K562 (cell line): Measurements from ENCODE around the gene NT5DC4. TPM values are rescaled to one million over a fixed set of nuclear protein-coding genes. Genes with fewer than 3 reads are reported as not detected.

ENCODE experiments used
- CBFA2T2 ChIP-seq: fragments of 450-650 bp; conservative IDR thresholded peaks from 2 replicates; pipeline ENCODE4 v1.6.1; 2017; ENCODE audit warnings: mild to moderate bottlenecking
- GTF2F1 ChIP-seq: IDR thresholded peaks from 2 replicates; pipeline ENCODE4 v1.6.1; 2011; ENCODE audit warnings: low read depth, low read length, improper control_type of control experiment
- RBM14 ChIP-seq: fragments of 200-400 bp; formaldehyde crosslinking; IDR thresholded peaks from 2 replicates; pipeline ENCODE4 v1.6.1; 2018; ENCODE audit warnings: low read depth, mild to moderate bottlenecking, low read length, moderate library complexity, borderline replicate concordance; ENCODE audit not compliant: insufficient read depth
- RHOXF2B ChIP-seq: fragments of 250-450 bp; sonication (Bioruptor Pico); conservative IDR thresholded peaks from 2 replicates; pipeline ENCODE4 v1.5.1; 2021
- RREB1 ChIP-seq: fragments of 250-450 bp; sonication (Bioruptor Pico); IDR thresholded peaks from 2 replicates; pipeline ENCODE4 v1.4.0; 2020
- TCFL5 ChIP-seq: fragments of 250-450 bp; sonication (Bioruptor Pico); conservative IDR thresholded peaks from 2 replicates; pipeline ENCODE4 v1.6.1; 2021; ENCODE audit warnings: mild to moderate bottlenecking, moderate library complexity, matching md5 sums
- TFAM ChIP-seq: fragments of 250-450 bp; sonication (Bioruptor Pico); conservative IDR thresholded peaks from 2 replicates; pipeline ENCODE4 v1.5.0; 2021; ENCODE audit warnings: mild to moderate bottlenecking, moderate library complexity
- THAP7 ChIP-seq: fragments of 250-450 bp; sonication (Bioruptor Pico); IDR thresholded peaks from 2 replicates; pipeline ENCODE4 v1.5.0; 2021
- ZNF695 ChIP-seq: fragments of 450-650 bp; formaldehyde crosslinking; IDR thresholded peaks from 2 replicates; pipeline ENCODE4 v1.4.0; 2020; ENCODE audit warnings: mild to moderate bottlenecking, moderate library complexity
- ZNF778 ChIP-seq: fragments of 450-650 bp; formaldehyde crosslinking; IDR thresholded peaks from 2 replicates; pipeline ENCODE4 v1.4.0; 2020; ENCODE audit warnings: mild to moderate bottlenecking, moderate library complexity
- polyA plus RNA-seq, 8 experiments: library from polyadenylated mRNA; depleted of rRNA in 4 of 8; stranded (reverse) in 5 of 8; unstranded in 3 of 8; fragments of >200 nt; fragmentation: Nextera tagmentation in 2 of 8; fragmentation: Illumina TruSeq in 1 of 8; extraction: Ambion mirVana in 2 of 8; extraction: Trizol in 1 of 8; gene quantifications; 2 replicates each; pipeline versions ENCODE4 v1.2.1 to v1.2.3, GENCODE V29; 2011 to 2014; ENCODE audit warnings: inconsistent platforms in 1 of 8, missing spikeins in 1 of 8
- total RNA-seq, 7 experiments: library from RNA; depleted of rRNA in 6 of 7; stranded (reverse); fragments of >200 nt in 6 of 7; fragmentation: Illumina TruSeq in 2 of 7; extraction: Trizol in 2 of 7; gene quantifications; 2 replicates each; pipeline versions ENCODE4 v1.2.1 to v1.2.3, GENCODE V29; 2011 to 2021; ENCODE audit warnings: low replicate concordance in 1 of 7
- TF ChIP-seq, protein P1 (sequence below), 3 experiments: fragments of 200-800 bp in 1 of 3; fragments of 250-450 bp in 1 of 3; fragments of 450-650 bp in 1 of 3; sonication (Bioruptor Pico) in 1 of 3; sonication (Bioruptor generic) in 1 of 3; formaldehyde crosslinking in 1 of 3; IDR thresholded peaks; 2 replicates each; pipeline versions ENCODE4 v1.6.1 to v1.8.0; 2016 to 2022; ENCODE audit warnings: mild to moderate bottlenecking in 2 of 3, missing genetic modification characterization in 2 of 3, missing compliant biosample characterization in 1 of 3, moderate library complexity in 1 of 3
- TF ChIP-seq, protein P2 (sequence below): sonication (generic); formaldehyde crosslinking; IDR thresholded peaks from 2 replicates; pipeline ENCODE4 v1.9.0; 2022; ENCODE audit warnings: mild to moderate bottlenecking, missing genetic modification reagents
- TF ChIP-seq, protein P3 (sequence below): sonication (generic); formaldehyde crosslinking; IDR thresholded peaks from 2 replicates; pipeline ENCODE4 v1.8.0; 2022; ENCODE audit warnings: missing genetic modification reagents, mild to moderate bottlenecking, moderate library complexity, borderline replicate concordance

Gene NT5DC4
- total and polyA plus RNA-seq, 9 of the 15 experiments (the other 6 are each of a cell fraction or from before 2014, with no cell fraction given), result 0.44 to 6.9 (median 2.5) TPM

- TF ChIP-seq, protein P1, sequence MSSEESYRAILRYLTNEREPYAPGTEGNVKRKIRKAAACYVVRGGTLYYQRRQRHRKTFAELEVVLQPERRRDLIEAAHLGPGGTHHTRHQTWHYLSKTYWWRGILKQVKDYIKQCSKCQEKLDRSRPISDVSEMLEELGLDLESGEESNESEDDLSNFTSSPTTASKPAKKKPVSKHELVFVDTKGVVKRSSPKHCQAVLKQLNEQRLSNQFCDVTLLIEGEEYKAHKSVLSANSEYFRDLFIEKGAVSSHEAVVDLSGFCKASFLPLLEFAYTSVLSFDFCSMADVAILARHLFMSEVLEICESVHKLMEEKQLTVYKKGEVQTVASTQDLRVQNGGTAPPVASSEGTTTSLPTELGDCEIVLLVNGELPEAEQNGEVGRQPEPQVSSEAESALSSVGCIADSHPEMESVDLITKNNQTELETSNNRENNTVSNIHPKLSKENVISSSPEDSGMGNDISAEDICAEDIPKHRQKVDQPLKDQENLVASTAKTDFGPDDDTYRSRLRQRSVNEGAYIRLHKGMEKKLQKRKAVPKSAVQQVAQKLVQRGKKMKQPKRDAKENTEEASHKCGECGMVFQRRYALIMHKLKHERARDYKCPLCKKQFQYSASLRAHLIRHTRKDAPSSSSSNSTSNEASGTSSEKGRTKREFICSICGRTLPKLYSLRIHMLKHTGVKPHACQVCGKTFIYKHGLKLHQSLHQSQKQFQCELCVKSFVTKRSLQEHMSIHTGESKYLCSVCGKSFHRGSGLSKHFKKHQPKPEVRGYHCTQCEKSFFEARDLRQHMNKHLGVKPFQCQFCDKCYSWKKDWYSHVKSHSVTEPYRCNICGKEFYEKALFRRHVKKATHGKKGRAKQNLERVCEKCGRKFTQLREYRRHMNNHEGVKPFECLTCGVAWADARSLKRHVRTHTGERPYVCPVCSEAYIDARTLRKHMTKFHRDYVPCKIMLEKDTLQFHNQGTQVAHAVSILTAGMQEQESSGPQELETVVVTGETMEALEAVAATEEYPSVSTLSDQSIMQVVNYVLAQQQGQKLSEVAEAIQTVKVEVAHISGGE (CRISPR knock-in tag; IDR thresholded peaks at IDR 0.05), result peak in 1 of 3 experiments; percentile 72; a peak in 2 of 6 replicates
- TF ChIP-seq CBFA2T2, result peak; percentile 93
- TF ChIP-seq, protein P2, sequence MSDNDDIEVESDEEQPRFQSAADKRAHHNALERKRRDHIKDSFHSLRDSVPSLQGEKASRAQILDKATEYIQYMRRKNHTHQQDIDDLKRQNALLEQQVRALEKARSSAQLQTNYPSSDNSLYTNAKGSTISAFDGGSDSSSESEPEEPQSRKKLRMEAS (CRISPR knock-in tag), result no peak
- TF ChIP-seq ZNF695, result no peak
- no peak for TF ChIP-seq TCFL5 (CRISPR knock-in tag)
- TF ChIP-seq ZNF778, result no peak
- TF ChIP-seq RHOXF2B (CRISPR knock-in tag), result no peak
- TF ChIP-seq THAP7 (CRISPR knock-in tag), result no peak
- TF ChIP-seq RREB1, result no peak
- no peak for TF ChIP-seq GTF2F1
- no peak for TF ChIP-seq RBM14
- TF ChIP-seq, protein P3, sequence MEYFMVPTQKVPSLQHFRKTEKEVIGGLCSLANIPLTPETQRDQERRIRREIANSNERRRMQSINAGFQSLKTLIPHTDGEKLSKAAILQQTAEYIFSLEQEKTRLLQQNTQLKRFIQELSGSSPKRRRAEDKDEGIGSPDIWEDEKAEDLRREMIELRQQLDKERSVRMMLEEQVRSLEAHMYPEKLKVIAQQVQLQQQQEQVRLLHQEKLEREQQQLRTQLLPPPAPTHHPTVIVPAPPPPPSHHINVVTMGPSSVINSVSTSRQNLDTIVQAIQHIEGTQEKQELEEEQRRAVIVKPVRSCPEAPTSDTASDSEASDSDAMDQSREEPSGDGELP (CRISPR knock-in tag), result peak; percentile 78
- TF ChIP-seq TFAM (CRISPR knock-in tag), result no peak
Measured at GRCh38 chr2:112683550-112684414, 37.0 kb upstream of the NT5DC4 start (continued).
